Measurements from ENCODE around the gene NUDT15. TPM values are rescaled to one million over a fixed set of nuclear protein-coding genes. Genes with fewer than 3 reads are reported as not detected.
"Not testable (repeated sequence)": the region's sequence is repeated elsewhere in the genome, so short reads cannot be mapped to it uniquely, and the experiment has no call there.

NUDT15 gene
- total RNA-seq (2014; rRNA removed; shearing (Covaris generic)) = 40.0 and 48.1 TPM in 2 replicates

GRCh38 chr13:48037346-48038173 is at the start of gene NUDT15:
TSS of gene NUDT15 (plus strand) at chr13:48037726. CDS start at chr13:48037747, 21 bp downstream.
- peak; percentile 96 for DNase-seq (ENCODE audit: low spot score)
- in situ Hi-C loops (cut with HindIII; ENCODE audit: low sequenced_read_pairs) = no loop called here

GRCh38 chr13:47990427-47990826 is 47.1 kb upstream of the NUDT15 start:
- in situ Hi-C loops (cut with HindIII; ENCODE audit: low sequenced_read_pairs) = no loop called here
- DNase-seq (ENCODE audit: low spot score) = no peak

DNA sequence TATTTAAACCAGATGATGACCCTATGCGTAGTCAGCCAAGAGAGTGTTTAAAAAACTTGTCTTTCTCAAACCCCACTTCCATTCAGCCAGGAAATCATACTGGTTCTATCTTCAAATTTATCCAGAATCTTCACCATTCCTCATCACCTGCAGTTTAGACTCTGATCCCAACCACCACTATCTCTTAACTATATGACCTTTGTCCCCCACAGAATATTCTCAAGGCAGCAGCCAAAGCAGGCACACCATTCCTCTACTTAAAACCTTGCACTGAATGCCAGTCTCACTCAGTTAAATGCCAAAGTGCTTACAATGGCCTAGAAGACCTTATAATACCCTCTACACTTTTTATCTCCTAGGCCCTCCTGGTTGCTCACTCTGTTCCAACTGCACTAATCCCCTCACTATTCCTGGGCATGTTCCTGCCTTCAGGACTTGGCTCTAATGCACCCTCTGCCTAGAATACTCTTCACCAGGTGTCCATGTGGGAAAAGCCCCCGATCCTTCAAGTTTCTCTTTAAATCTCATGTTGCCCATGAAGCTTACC is 46.5 kb upstream of the NUDT15 start:
- no peak for DNase-seq (ENCODE audit: low spot score)
- in situ Hi-C loops (cut with HindIII; ENCODE audit: low sequenced_read_pairs) = no loop called here

DNA sequence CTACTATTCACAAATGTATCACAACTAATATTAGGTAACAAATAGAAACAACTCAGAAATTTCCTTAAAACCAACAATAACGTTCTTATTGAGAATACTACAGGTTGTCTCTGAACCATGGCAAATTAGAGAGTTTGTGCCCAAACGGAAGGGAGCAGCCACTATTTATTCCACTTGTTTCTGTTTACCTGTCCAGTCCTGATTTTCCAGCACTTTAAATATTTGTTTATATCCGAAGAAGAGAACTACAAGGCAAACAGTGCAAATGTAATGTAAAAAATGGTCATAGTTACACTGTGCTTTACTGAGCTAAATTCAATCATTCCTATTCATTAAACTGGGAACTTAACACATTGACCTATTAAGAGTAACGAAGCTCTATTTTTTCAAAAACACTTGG is 45.7 kb upstream of the NUDT15 start:
- in situ Hi-C loops (cut with HindIII; ENCODE audit: low sequenced_read_pairs) = no loop called here
- DNase-seq (ENCODE audit: low spot score) = no peak

- in situ Hi-C loops (cut with HindIII; ENCODE audit: low sequenced_read_pairs) = no loop called here
- DNase-seq (ENCODE audit: low spot score) = no peak
Measured at GRCh38 chr13:47997384-47997783, 40.1 kb upstream of the NUDT15 start.

DNA sequence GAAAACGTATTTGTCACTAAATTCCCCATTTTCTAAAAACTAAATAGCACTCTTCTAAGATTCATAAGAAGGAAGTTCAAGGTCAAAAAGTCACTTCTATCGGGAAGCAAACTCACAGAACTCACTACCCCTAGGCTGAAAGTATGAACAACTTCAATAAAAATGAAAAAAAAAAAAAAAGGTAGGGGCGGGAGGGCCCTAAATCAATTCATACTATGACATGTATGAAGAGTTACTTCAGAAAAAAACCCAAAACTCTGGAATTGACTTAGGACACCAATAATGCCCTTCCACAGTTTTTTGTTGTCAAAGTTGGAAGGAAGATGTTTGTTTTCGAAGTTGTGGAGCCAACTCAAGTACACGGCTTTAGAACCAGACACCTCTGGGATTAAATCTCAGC is 37.6 kb upstream of the NUDT15 start:
- DNase-seq (ENCODE audit: low spot score) = no peak
- in situ Hi-C loops (cut with HindIII; ENCODE audit: low sequenced_read_pairs) = no loop called here

- peak; percentile 23 for DNase-seq (ENCODE audit: low spot score)
- in situ Hi-C loops (cut with HindIII; ENCODE audit: low sequenced_read_pairs) = no loop called here
Measured at GRCh38 chr13:48000559-48001113, 36.9 kb upstream of the NUDT15 start.

GRCh38 chr13:48001114-48001881 is 36.2 kb upstream of the NUDT15 start, which contains the start of gene SUCLA2:
TSS of gene SUCLA2 (minus strand) at chr13:48001273. CDS start at chr13:48001269, 4 bp downstream.
- in situ Hi-C loops (cut with HindIII; ENCODE audit: low sequenced_read_pairs) = no loop called here
- DNase-seq (ENCODE audit: low spot score) = peak; percentile 90

DNA sequence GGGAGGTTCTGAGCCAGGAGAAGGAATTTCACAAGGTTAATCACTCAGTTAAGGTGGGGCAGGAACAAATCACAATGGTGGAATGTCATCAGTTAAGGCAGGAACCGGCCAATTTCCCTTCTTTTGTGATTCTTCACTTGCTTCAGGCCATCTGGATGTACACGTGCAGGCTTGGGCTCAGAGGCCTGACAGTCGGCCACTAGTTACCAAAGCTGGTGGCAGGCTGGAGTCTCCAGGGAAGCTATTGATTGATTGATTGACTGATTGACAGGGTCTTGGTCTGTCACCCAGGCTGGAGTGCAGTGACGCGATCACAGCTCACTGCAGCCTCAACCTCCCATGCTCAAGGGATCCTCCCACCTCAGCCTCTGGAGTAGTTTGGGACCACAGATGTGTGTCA is 35.5 kb upstream of the NUDT15 start:
- DNase-seq (ENCODE audit: low spot score) = peak; percentile 39
- in situ Hi-C loops (cut with HindIII; ENCODE audit: low sequenced_read_pairs) = not testable (repeated sequence)

DNA sequence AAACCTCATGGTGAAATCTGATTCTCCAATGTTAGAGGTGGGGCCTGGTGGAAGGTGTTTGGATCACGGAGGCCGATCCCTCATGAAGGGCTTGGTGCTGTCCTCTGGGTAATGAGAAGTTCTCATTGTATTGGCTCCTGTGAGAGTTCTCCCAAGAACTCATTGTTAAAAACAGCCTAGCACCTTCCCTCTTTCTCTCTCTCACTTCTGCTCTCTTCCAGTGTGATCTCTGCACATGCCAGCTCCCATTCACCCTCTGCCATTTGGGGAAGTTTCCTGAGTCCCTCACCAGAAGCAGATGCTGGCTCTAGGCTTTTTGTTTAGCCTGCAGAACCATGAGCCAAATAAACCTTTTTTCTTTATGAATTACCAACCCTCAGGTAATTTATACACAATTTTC is 33.3 kb upstream of the NUDT15 start:
- in situ Hi-C loops (cut with HindIII; ENCODE audit: low sequenced_read_pairs) = no loop called here
- no peak for DNase-seq (ENCODE audit: low spot score)

GRCh38 chr13:48006396-48006795 is 31.1 kb upstream of the NUDT15 start:
- in situ Hi-C loops (cut with HindIII; ENCODE audit: low sequenced_read_pairs) = no loop called here
- DNase-seq (ENCODE audit: low spot score) = no peak

DNA sequence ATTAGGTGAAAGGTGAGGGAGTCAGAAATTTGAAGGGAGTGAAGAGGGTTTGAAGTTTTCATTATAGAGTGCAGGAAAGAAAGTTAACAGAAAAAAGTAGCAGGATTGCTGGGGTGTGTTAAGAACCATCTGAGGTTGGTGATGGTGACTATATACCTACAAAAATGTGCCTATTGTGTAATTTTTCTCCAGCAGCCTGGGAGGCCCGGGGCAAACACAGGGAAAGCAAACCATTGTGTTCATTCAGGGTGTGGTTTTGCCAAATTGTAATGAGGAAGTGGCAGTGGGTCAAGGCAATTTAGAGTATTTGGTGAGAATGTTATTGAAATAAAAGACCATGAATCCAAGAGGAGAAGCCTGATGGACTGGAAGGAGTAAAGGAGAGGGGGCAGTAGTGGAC is 28.2 kb upstream of the NUDT15 start:
- no peak for DNase-seq (ENCODE audit: low spot score)
- in situ Hi-C loops (cut with HindIII; ENCODE audit: low sequenced_read_pairs) = no loop called here

- in situ Hi-C loops (cut with HindIII; ENCODE audit: low sequenced_read_pairs) = no loop called here
- DNase-seq (ENCODE audit: low spot score) = no peak
Measured at GRCh38 chr13:48010698-48011097, 26.8 kb upstream of the NUDT15 start.

DNA sequence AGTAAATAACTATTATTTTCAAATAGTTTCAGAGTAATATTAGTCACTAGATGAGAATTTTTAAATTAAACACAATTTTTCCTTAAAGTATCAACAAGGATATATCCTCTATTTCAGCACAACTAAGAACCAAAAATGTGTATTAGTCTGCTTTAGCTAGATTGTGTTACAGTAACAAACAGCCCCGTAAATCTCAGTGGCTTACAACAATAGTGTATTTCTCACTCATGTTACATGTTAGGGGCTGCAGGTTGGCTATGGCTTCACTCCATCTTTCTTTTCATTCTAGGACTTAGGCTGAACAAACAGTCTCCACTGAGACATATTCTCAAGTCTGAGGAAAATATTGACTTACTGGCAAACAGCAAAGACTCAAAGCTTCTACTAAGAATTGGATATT is 24.9 kb upstream of the NUDT15 start:
- in situ Hi-C loops (cut with HindIII; ENCODE audit: low sequenced_read_pairs) = no loop called here

GRCh38 chr13:48014359-48014758 is 23.2 kb upstream of the NUDT15 start:
- in situ Hi-C loops (cut with HindIII; ENCODE audit: low sequenced_read_pairs) = no loop called here
- no peak for DNase-seq (ENCODE audit: low spot score)

More for the DNA sequence above, 24.9 kb upstream of the NUDT15 start:
- DNase-seq (ENCODE audit: low spot score) = no peak

- no peak for DNase-seq (ENCODE audit: low spot score)
- in situ Hi-C loops (cut with HindIII; ENCODE audit: low sequenced_read_pairs) = no loop called here
Measured at GRCh38 chr13:48018637-48019036, 18.9 kb upstream of the NUDT15 start.

- no peak for DNase-seq (ENCODE audit: low spot score)
- in situ Hi-C loops (cut with HindIII; ENCODE audit: low sequenced_read_pairs) = no loop called here
Measured at GRCh38 chr13:48019796-48020195, 17.7 kb upstream of the NUDT15 start.

- no peak for DNase-seq (ENCODE audit: low spot score)
- in situ Hi-C loops (cut with HindIII; ENCODE audit: low sequenced_read_pairs) = no loop called here
Measured at GRCh38 chr13:48028066-48028465, 9.5 kb upstream of the NUDT15 start.

GRCh38 chr13:48029859-48030258 is 7.7 kb upstream of the NUDT15 start:
- DNase-seq (ENCODE audit: low spot score) = no peak

GRCh38 chr13:48038761-48039160 is 1.2 kb downstream of the NUDT15 start:
- peak; percentile 19 for DNase-seq (ENCODE audit: low spot score)
- in situ Hi-C loops (cut with HindIII; ENCODE audit: low sequenced_read_pairs) = no loop called here

More at GRCh38 chr13:48029859-48030258, 7.7 kb upstream of the NUDT15 start:
- in situ Hi-C loops (cut with HindIII; ENCODE audit: low sequenced_read_pairs) = no loop called here
